Chondrocyte (in vitro differentiated cells): ENCODE results near the gene PLCG2. TPM values are rescaled to one million over a fixed set of nuclear protein-coding genes. Genes with fewer than 3 reads are reported as not detected.

Experiments
- DNase-seq: peaks from one replicate; pipeline ENCODE4 v3.0.0; 2021; ENCODE audit warnings: mixed read lengths, low spot score
- H3K27ac Mint-ChIP-seq: one replicate; pipeline ENCODE4 v1.8.0; 2021; ENCODE audit warnings: mild to moderate bottlenecking, moderate library complexity, mixed read lengths; ENCODE audit not compliant: unreplicated experiment
- H3K27me3 Mint-ChIP-seq: 2 replicates; pipeline ENCODE4 v1.8.0; 2021; ENCODE audit warnings: low read depth, mixed read lengths
- H3K36me3 Mint-ChIP-seq: 2 replicates; pipeline ENCODE4 v1.8.0; 2021; ENCODE audit warnings: low read depth, mixed read lengths
- H3K4me1 Mint-ChIP-seq: 2 replicates; pipeline ENCODE4 v1.8.0; 2021; ENCODE audit warnings: low read depth, mild to moderate bottlenecking, mixed read lengths
- H3K4me3 Mint-ChIP-seq: one replicate; pipeline ENCODE4 v1.8.0; 2021; ENCODE audit warnings: mild to moderate bottlenecking, moderate library complexity, mixed read lengths; ENCODE audit not compliant: unreplicated experiment
- H3K9me3 Mint-ChIP-seq: 2 replicates; pipeline ENCODE4 v1.8.0; 2021; ENCODE audit warnings: low read depth, mixed read lengths
- total RNA-seq: library from RNA; stranded (reverse); gene quantifications from 3 replicates; pipeline ENCODE4 v1.2.1, GENCODE V29; 2021
- TF ChIP-seq, protein P1 (sequence below): fragments of 200-600 bp; sonication (generic); IDR thresholded peaks from 2 replicates; pipeline ENCODE4 v1.5.0; 2021; ENCODE audit warnings: antibody characterized with exemption, mild to moderate bottlenecking, moderate library complexity

The PLCG2 gene
- total RNA-seq, 1 donor from 2014 or later, result 1.1 TPM

DNA sequence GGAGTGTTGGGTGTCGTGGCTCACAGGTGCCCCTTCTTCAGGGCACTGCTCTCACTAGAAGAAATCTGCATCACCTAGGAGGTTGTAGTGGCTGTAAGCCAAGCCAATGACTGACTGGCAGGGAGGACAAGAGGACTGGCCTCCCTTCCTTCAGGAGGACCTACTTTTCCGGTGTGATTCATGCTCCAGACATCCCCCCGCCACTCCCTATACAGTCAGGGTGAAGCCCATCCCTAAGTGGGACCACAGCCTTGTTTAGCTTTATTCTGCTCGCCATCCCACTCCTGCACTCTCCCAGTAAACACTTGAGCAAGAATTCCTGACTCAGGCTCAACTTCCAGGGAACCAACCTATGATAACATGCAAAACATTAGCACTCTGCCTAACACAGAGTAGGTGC, 67.0 kb downstream of the PLCG2 start:
- no peaks in the 10 kb centered on the region for H3K36me3 Mint-ChIP-seq
- peaks cover 19% of the 10 kb centered on the region for H3K27me3 Mint-ChIP-seq
- no peak for DNase-seq
- no peak overlapping the region for H3K27ac Mint-ChIP-seq
- TF ChIP-seq, protein P1, sequence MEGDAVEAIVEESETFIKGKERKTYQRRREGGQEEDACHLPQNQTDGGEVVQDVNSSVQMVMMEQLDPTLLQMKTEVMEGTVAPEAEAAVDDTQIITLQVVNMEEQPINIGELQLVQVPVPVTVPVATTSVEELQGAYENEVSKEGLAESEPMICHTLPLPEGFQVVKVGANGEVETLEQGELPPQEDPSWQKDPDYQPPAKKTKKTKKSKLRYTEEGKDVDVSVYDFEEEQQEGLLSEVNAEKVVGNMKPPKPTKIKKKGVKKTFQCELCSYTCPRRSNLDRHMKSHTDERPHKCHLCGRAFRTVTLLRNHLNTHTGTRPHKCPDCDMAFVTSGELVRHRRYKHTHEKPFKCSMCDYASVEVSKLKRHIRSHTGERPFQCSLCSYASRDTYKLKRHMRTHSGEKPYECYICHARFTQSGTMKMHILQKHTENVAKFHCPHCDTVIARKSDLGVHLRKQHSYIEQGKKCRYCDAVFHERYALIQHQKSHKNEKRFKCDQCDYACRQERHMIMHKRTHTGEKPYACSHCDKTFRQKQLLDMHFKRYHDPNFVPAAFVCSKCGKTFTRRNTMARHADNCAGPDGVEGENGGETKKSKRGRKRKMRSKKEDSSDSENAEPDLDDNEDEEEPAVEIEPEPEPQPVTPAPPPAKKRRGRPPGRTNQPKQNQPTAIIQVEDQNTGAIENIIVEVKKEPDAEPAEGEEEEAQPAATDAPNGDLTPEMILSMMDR, result no peak
- peaks cover 9% of the 10 kb centered on the region for H3K9me3 Mint-ChIP-seq
- H3K4me3 Mint-ChIP-seq, result no peak overlapping the region
- peaks cover 15% of the 10 kb centered on the region for H3K4me1 Mint-ChIP-seq

DNA sequence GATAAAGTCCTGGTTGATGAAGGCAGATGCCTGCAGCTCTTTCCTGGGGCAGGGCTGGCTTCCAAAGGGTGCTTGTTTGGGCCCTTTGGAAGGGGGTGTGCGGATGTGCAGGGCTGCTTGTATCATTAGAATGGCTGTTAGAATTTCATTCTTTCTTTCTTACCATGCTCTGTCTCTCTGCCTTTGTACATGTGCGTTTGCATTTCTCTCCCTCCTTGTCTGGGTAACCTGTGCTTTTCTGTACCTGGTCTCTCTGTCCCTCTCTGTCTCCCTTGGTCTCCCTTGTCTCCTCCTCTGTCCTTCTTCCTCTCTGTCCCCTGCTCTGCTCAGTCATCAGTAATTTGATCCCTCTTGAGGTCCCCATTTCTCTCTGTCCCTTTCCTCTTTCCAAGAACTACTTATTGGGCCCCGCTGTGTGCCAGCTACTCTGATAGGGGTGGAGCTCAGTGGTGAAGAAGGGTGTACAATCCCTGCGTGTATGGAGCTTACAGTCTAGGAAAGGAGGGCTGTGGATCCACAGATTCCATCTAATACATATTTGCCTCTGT, 69.3 kb downstream of the PLCG2 start:
- TF ChIP-seq, protein P1, result no peak
- Mint-ChIP-seq H3K27ac (no peak overlapping the region), H3K4me1 (peaks cover 4% of the 10 kb centered on the region), H3K9me3 (peaks cover 9% of the 10 kb centered on the region), H3K4me3 (no peak overlapping the region), H3K27me3 (peaks cover 30% of the 10 kb centered on the region), H3K36me3 (no peaks in the 10 kb centered on the region)
- DNase-seq, result no peak

DNA sequence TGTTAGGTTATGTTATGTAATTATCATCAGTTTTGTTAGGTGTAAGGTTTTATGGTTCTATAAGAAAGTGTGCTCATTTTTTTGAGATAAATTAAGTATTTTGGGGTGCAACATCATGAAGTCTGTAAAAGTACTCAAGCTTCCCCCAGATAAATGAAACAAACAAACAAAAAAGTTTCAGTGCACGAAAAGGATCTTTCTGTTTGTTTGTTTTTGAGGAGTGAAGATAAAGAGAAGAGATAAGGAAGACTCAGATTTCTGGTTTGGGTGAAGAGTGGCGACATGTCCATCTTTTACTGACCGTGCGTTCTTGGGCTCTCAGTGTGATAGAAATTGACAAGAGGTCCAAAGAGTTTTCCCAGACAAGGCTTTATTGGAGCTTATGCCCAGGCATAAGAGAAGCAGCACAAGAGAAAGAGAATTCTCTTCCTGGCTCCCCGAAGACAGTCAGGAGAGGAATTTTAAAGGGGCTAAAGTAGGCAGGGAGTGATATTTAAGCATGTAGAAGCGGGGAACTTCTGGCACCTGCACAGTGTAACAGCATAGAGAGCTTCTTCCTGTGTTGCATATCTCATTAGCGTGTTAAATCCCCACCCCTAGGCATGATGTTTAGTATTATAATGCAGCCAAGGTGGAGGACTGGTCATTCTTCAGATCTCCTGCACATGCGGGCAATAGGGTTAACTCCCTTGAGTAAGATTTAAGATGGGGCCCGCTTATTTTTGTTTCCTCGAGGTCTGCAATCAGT, 71.3 kb downstream of the PLCG2 start:
- TF ChIP-seq, protein P1, result no peak
- Mint-ChIP-seq H3K4me1 (no peaks in the 10 kb centered on the region), H3K27me3 (peaks cover 30% of the 10 kb centered on the region), H3K27ac (no peak overlapping the region), H3K4me3 (no peak overlapping the region), H3K36me3 (no peaks in the 10 kb centered on the region), H3K9me3 (peaks cover 9% of the 10 kb centered on the region)
- DNase-seq, result no peak

DNA sequence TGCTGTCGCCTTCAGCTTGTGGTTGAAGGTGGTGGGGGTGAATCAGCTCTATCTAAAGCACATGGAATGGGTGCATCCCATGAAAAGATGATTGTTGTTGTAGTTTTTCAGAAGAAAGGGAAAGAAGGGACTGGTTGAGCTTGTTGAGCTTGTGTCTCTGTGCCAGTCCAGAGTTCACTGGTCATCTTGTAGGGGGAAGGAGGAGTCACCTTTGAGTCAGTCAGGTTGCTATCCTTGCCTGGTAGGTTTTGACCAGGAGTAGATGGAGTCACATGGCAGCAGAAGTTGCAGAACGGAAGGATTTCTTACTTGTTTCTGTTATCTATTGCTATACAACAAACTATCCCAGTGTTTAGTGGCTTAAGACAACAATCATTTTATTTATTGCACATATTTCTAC, 73.3 kb downstream of the PLCG2 start:
- peaks cover 42% of the 10 kb centered on the region for H3K27me3 Mint-ChIP-seq
- H3K4me1 Mint-ChIP-seq, result no peaks in the 10 kb centered on the region
- H3K27ac Mint-ChIP-seq, result no peak overlapping the region
- no peaks in the 10 kb centered on the region for H3K36me3 Mint-ChIP-seq
- no peak for DNase-seq
- no peaks in the 10 kb centered on the region for H3K9me3 Mint-ChIP-seq
- TF ChIP-seq, protein P1, result no peak
- no peak overlapping the region for H3K4me3 Mint-ChIP-seq

- Mint-ChIP-seq H3K9me3 (no peaks in the 10 kb centered on the region), H3K27me3 (peaks cover 33% of the 10 kb centered on the region), H3K36me3 (no peaks in the 10 kb centered on the region)
Observed at GRCh38 chr16:81855552-81856153, 76.6 kb downstream of the PLCG2 start.

More at GRCh38 chr16:81855552-81856153, 76.6 kb downstream of the PLCG2 start:
- no peak for DNase-seq
- no peak overlapping the region for H3K4me3 Mint-ChIP-seq
- no peak overlapping the region for H3K27ac Mint-ChIP-seq
- TF ChIP-seq, protein P1, result no peak
- H3K4me1 Mint-ChIP-seq, result no peaks in the 10 kb centered on the region
